Fibroblast of upper back skin (primary cell): Measurements from ENCODE around the gene CAPN12.
A peak's percentile ranks its signal among the peaks of the same experiment; 100 is the strongest.

Source experiments
- DNase-seq: peaks from one replicate; pipeline ENCODE4 v3.0.0-alpha.2; 2013

The CAPN12 gene

DNA sequence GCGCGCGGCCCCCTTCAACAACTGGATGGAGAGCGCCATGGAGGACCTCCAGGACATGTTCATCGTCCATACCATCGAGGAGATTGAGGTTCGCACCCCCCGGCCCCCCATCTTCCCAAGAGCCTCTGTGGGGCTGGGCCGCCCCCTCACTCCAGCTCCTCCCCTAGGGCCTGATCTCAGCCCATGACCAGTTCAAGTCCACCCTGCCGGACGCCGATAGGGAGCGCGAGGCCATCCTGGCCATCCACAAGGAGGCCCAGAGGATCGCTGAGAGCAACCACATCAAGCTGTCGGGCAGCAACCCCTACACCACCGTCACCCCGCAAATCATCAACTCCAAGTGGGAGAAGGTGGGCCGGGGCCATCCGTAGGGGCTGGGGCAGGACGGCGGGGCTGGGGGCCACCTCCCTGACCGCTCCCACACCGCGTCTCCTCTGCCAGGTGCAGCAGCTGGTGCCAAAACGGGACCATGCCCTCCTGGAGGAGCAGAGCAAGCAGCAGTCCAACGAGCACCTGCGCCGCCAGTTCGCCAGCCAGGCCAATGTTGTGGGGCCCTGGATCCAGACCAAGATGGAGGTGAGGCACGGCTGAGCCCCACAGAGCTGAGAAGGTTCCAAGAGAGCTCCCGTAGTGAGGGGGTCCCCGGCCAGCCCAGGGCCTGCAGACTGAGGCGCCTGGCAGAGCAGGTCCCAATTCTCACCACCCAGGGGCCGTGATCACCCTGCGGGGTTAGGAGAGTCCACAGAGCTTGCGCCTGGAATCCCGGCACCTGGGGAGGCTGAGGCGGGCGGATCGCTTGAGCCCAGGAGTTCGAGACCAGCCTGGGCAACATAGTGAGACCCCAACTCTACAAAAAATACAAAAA, 20.1 kb downstream of the CAPN12 start:
- DNase-seq: no peak

DNA sequence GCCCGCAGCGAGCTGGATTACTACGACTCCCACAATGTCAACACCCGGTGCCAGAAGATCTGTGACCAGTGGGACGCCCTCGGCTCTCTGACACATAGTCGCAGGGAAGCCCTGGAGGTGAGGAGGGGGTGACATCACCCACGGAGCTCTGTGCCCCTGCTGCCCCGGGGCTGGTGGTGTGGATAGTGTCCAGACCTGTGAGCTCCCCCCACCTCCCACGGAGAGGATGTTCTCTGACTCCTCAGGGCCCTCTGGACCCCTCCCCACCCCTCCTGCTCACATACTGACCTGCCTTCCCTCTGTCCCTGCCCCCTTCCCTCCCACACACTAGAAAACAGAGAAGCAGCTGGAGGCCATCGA, 20.7 kb downstream of the CAPN12 start:
- no peak for DNase-seq

DNA sequence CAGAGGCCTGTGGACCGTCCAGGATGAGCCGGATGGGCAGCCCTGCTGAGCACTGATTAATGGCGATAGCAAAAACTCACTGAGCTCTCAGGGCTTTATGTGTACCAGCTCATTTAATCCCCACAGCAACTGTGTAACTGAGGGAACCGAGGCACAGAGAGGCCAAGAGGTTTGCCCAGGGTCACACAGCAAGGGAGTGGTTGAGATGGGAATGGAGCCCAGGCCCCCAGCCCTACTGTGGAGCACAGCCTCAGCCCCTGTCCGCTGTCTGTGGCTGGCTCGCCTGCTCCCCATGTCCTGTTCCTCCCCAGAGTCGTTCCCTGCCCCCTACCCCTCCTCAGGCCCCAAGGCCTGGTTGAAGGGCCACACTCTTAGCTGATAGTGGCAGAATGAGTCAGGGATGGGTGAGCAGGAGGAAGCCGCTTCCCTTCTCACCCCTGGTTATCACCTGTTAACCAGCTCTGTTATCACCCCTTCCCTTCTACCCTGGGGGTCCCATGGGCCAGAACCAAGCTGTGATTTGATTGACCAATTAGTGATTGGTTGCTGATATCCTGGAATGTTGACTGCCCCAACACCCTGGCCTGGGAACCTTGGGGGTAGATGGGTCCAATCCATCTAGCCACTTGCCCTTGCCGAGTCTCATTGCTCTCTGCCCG, 21.2 kb downstream of the CAPN12 start:
- DNase-seq: no peak

DNA sequence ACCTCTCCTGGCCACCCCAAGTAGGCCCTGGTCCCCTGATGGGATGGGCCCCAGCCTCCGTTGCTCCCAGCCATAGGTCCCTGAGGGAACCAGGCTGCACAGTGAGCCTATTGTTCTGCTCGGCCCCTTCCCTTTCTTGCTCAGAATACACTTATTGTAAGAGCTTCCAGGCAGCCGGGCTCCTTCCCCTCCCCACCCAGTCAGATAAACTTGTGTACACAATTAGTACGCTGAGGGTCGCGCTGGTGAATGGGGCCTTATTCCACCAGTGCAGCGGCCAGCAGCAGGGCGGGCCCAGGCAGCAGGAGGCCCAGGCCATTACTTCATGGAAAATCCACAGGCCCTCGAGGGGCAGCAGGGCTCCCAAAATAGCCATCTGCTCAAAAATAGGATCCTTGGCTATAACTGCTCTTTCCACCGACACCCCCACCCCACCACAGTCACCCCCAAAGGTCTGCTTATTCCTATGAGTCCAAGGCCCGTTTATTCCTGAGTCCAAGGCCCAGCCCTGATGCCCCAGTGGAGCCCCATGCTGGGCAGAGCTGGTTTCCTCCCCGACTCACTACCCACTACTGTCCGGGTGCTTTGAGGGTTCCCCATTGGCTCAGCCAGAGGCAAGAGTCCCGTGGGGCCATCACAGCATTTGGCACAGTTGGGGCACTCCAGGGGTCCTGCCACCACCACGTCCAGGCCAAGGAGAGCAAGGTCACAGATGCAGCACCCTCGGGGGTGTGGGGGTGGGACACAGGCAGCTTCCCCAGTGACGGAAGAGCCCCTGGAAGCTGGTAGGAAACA, 22.1 kb downstream of the CAPN12 start:
- no peak for DNase-seq

DNA sequence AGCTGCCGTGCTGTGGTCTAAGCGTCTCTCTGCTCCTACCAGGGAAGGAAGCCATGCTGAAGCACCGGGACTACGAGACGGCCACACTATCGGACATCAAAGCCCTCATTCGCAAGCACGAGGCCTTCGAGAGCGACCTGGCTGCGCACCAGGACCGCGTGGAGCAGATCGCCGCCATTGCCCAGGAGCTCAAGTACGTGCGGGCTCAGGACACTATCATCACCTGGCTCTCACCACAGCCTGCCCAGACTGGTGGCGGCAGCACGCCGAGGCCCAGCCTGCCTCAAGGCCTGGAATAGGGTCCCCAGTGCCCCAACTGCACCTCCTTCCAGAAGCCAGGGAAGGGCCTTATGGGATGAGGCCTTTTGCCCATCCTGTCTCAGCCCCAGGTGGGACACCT, 22.8 kb downstream of the CAPN12 start:
- DNase-seq: no peak

DNA sequence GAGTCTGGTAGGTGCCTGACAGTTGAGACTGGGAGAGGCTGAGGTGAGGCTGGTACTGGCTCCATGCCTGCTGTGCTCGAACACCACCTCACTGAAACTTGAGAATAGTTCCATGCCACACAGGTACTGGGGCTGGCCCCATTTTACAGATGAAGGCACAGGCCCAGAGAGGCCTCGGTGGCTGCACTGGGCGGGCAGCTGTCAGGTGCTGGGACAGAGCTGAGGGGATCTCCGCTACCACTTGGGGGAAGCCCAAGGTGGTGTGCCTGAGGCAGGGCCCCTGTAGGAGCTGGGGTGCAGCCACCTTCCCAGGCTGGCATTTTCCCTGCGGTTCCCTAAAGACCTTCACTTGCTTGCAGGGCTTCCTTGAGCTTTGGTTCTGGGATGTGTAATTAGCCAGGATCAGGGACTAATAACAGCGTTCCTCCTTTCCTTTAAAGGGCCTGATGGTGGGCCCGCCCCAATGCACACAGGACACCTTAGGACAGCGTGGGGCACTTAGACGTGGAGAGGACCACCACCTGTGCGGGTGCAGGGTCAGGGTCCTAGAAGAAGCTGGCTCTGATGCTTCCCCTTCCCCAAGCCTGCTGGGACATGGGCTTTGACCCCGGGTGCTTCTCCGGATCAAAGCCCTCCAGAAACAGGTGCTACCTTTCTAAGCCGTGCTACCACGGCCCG, 23.6 kb downstream of the CAPN12 start:
- no peak for DNase-seq

DNA sequence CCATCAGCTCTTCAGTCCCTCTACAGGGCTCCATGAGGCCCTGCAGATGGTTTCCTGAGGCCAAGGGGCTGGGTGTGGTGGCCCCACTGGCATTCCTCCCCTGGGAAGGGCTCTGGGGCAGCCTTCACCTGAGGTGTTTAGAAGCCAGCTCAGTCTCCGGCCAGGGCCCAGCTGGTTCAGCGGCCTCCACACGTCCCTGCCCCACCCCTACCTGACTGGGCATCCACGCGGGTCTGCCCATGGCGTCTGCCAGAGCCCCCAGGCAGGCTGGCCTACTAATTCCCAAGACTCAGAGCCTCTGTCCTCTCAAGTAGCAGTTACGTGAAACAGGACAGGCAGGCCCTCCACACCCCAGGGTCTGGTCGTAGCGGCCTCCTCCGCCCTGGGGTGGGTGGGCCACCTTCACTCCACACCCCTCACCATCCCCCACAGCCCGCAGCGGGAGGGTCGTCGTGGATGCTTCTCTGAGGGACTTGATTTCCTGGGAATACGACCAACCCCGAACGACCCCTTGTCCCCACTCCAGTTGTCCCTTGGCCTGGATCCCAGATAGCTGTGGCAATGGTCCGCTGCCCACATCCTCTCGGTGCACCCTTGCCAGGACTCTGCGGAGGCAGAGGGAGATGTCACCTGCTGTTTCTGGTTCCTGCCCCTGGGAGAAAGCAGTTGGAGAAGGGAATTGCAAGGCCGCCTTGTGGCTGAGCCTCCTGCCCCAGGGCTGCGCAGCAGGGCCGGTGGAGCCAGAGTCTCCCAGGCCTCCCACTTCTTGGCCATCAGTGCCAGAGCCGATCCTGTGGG, 24.3 kb downstream of the CAPN12 start:
- no peak for DNase-seq

DNA sequence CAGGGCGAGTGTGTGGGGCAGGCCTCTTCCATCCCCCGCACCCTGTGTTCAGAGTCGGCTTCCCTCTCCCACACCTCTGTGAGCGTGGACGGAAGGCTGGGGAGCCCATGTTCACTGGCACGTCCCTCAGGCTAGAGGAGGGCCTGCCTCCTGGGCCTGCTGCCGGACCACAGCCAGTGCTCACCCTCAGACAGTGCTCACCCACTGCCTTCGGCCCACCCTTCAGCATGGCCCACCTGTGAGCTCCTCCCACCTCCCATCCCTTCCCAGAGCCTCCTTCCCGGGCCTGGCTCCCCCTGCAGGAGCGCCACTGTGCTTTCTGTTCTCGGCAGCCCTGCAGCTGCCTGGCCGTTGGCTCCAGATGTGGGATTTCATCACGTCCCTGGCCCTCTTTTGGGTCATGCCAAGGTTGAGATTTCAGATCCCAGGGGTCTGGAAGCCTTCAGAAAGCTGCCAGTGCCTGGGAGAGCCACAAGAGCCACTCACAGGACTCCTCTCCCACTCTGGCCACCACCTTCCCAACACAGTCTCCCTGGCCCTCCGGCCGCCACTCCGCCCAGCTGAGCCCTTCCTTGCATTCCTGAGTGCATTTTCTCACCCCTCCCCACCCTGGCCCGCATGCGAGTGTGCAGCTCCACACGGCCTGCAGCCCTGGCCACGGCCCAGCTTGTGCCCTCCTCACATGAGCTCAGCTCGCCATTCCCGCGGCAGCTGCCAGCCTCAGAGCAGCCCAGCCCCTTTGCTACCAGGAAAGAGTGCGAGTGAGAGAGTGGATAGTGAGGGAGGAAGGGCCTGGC, 25.3 kb downstream of the CAPN12 start:
- peak; percentile 34 for DNase-seq

DNA sequence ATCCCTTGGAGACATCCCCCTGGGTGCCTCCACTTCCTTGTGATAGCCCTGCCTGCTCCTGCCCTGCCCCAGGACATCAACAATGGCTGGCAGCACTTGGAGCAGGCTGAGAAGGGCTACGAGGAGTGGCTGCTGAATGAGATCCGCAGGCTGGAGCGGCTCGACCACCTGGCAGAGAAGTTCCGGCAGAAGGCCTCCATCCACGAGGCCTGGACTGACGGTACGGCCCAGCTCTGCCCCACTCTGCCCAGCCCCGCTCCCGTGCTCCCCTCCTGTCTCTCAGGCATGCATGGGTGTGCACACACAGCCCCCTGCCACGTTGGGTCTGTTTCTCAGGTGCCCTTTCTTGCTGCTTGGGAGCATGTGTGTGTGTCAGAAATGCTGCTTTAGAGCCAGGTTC, 26.4 kb downstream of the CAPN12 start:
- DNase-seq: no peak

DNA sequence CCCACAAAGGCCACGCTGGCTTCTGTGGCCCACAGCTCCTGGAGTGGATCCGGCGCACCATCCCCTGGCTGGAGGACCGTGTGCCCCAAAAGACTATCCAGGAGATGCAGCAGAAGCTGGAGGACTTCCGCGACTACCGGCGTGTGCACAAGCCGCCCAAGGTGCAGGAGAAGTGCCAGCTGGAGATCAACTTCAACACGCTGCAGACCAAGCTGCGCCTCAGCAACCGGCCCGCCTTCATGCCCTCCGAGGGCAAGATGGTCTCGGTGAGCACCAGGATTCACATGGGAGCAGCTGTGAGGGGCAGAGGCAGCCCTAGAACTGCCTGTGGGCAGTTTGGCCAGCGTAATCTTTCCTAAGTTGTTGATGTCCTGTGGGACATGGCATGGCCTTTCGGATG, 27.2 kb downstream of the CAPN12 start:
- no peak for DNase-seq

DNA sequence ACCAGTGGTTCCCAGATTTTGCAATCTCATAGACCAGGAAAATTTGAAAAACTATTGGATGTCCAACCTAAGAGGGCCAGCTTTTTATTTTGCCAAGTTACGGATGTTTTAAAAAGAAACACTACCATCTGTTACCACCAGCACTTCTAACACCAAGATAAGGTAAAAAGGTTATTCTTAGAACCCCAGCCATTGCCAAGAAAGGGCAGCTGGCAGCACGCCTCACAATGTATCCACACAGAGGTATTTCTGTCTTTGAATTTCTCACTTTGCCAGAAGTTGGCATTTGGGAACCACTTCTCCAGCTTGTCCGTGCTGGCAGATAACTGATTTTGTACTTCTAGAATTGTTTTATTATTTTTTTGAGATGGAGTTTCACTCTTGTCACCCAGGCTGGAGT, 28.7 kb downstream of the CAPN12 start:
- no peak for DNase-seq

DNA sequence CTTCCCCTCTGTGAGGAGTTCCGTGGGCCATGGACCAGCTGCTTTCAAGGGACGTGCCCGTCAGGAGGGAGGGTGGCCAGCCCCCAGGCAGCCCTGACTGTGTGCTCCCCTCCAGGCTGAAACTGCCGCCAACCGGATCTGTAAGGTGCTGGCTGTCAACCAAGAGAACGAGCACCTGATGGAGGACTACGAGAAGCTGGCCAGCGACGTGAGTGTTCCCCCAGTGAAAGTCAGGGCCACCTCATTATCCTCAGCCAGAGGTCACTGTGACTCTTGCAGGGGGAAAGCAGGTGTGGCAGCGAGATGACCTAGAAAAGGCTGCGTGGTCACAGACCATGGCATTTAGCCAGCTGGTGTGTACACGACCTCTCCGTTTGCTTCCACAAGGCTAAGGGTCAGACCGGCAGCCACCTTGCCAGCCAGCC, 29.9 kb downstream of the CAPN12 start:
- no peak for DNase-seq

DNA sequence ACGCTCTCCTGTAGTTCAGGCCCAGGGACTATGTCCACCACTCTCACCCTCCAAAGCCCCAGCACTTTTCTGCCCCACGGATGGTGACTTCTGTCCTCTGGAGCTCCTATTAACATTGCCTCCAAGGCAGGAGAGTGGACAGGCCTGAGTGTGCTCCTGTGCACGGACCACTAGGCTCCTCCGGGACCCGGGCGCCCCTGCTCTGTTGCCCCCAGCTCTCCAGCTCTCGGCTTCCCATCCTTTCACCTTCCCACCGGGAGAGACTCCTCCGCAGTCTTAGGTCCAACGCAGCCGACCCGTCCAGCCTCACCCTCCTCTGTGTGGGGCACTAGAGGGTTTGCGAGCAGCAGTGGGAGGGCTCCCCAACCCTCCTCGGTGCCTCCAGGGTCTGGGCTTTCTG, 30.4 kb downstream of the CAPN12 start:
- DNase-seq: no peak

DNA sequence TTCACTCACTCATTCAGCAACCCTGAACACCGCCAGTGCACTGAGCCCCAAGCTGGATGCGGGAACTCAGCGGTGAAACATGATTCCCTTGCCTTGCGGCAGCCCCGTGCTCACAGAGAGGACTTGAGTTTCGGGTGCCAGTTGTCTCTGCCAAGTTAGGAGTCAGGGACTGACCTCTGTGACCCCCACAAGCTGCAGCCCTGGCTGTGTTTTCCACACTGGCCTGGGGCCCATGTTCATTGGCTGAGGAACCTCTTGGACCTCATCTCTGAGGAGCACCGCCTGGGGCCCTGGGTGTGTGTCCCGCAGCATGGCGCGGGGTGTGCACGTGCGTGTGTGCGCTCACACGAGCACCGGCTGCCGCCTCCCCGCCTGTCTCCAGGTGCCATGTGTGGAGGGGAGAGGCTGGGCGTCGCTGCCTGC, 31.0 kb downstream of the CAPN12 start:
- DNase-seq: no peak

DNA sequence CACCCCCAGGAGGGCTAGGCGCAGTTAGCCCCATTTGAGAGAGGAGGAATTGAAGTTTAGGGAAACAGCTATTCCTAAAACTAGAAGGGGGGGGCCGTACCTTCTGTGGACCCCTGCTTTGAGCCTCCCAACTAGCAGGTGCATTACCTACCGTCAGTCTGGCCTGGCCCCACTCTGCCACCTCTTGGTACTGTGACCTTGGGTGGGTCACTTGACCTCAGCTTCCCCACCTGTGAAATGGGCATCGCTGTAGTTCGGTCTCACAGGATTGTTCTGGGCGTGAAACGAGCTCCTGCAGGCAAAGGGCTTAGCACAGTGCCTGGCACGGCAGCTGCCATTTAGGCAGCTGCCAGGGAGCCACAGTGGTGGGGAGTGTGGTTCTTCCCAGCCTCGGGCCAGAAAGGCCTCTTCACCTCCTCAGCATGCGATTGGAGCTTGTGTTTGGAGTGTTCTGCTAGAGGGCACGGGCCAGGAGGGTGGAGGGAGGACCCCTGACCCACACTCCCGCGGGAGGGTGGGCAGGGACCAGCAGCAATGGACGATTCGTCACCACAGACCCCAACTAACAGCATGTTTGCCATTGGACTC, 32.0 kb downstream of the CAPN12 start:
- no peak for DNase-seq

DNA sequence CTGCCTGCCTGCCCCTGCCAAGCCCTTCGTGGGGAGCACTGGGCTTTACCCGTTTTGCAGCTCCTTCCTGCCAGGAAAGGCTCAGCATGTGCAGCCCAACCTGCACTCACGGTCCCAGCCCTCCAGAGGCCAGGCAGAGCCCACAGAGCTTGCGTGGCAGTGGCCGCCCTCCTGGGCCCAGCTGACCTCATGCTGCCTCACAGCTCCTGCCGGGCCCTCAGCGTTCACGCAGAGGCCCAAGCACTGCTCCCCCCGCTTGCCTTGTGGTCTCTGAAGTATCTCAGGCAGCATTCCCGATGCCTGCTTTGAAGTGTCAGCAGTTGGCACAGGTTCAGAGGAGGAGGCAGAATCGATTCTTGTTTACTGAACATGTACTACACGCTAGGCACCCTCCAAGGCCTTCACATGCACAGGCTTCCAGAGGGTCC, 32.5 kb downstream of the CAPN12 start:
- peak; percentile 91 for DNase-seq

DNA sequence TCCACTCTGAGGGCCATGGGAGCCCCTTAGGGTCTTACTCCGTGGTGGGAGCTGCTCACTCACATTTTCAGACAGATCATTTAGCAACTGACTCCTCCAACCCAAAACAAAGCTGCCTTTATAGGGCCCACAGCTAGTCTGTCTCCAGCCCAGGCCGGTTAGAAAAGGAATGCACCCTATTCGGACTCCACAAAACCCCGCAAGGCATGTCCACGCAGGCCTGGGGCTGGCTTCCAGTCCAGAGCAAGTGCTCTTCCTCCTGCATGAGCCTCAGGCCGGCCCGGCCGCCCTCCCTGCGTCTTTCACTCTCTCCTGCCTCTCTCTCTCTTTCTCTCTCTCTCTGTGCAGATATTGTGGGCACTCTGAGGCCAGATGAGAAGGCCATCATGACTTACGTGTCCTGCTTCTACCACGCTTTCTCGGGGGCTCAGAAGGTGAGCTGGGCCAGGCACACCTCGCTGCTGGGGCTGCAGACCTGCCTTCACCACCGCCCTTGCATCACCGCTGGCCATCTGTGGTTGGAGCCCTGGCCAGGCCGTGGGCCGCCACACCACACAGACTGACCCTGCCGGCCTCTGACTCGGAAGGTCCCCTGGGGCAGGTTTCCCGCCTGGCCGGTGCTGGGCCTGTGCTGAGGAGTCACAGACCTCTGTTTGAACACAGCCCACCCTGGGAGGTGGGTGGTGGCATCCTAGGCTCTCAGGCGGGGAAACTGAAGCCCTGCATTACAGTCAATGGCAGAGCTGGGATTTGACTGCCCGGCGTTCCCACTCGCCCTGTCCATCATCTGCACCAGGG, 33.1 kb downstream of the CAPN12 start:
- no peak for DNase-seq

DNA sequence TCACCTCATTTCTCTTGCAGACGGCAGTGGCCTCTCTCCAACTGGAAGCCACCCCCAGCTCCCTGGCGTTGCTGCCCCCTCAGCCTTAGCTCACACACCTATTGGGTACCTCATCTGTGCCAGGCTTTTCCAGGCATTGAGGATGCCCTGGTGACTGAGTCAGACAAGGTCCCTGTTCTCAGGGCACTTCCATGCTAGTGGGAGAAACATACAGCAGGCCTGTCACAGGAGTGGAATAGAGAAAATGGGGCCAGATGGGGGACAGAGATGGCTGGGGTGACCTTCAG, 33.9 kb downstream of the CAPN12 start:
- no peak for DNase-seq

DNA sequence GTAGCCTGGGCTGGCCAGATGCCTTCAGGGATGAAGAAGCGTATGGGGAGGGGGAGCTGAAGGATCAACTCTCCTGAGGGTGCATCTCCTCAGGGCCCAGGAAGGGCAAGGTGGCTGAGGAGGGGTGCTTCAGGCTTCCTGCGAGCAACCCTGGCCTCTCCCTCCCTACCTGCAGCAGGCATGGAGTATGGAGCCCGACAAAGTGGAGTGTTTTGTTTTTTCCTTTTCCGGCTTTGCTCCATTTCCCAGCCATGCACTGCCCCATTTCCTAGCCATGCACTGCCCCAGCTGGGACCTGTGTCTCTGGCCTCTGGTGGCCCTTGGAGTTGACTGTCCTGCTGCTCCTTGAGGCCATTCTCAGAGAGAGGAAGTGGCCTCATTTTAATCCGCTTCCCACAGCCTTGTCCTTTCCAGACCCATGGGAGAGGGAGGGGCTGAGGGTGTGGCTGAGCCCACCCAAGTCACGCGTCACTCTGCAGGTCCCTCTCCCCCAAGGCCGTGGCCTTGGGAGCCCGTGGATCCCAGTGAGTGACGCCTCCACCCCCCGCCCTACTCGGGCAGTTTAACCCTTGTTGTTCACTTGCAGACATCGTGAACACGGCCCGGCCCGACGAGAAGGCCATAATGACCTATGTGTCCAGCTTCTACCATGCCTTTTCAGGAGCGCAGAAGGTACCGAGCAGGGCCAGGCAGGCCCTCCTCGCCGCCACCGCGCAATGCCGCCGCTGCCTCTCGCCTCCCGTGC, 34.4 kb downstream of the CAPN12 start:
- no peak for DNase-seq

DNA sequence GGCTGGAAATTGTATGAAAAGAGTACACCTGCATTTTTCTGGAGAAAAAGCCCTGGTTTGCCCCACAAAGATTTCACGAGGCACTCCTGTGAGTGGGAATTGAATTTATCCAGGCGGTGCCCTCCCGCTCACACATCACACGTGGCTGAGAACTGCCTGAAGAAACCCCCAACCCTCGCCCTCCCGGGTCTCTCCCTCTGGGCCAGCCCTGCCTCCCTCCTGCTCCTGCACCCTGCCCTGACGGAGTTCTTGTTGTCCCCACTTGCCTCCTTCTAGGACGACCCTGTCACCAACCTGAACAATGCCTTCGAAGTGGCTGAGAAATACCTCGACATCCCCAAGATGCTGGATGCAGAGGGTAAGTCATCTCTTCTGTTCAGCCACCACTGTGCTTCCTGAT, 35.2 kb downstream of the CAPN12 start:
- DNase-seq: no peak
